GM19023 (cell line): ENCODE results near the gene SV2C.
A peak's percentile ranks its signal among the peaks of the same experiment; 100 is the strongest.
"Not testable (repeated sequence)": the region's sequence is repeated elsewhere in the genome, so short reads cannot be mapped to it uniquely, and the experiment has no call there.

Source experiments
- ATAC-seq: cut with Tn5 transposase; IDR thresholded peaks from one replicate; pipeline ENCODE4 v1.9.1; 2021; ENCODE audit warnings: mild to moderate bottlenecking, moderate library complexity; ENCODE audit not compliant: unreplicated experiment

Gene SV2C

DNA sequence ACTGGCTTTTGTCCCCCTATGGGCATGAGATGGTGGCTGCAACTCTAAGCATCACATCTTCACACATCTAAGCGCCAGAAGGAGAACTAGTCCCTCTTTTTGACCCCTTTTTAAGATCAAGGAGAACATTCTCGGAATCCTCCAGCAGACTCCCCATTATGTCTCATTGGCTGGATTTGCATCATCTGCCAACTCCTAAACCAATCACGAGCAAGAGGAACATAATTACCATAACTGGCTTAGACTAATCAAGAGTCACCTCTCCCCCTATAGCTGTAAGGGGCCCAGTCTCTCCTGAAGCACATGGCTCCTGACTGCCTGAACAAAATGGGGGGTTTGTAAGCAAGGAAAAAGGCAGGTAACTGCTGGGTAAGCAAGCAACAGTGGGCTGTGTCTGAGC lies 251.4 kb downstream of the SV2C start:
- no peak for ATAC-seq

DNA sequence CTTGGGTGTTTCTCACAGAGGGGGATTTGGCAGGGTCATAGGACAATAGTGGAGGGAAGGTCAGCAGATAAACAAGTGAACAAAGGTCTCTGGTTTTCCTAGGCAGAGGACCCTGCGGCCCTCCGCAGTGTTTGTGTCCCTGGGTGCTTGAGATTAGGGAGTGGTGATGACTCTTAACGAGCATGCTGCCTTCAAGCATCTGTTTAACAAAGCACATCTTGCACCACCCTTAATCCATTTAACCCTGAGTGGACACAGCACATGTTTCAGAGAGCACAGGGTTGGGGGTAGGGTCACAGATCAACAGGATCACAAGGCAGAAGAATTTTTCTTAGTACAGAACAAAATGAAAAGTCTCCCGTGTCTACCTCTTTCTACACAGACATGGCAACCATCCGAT lies 252.3 kb downstream of the SV2C start:
- ATAC-seq: not testable (repeated sequence)

DNA sequence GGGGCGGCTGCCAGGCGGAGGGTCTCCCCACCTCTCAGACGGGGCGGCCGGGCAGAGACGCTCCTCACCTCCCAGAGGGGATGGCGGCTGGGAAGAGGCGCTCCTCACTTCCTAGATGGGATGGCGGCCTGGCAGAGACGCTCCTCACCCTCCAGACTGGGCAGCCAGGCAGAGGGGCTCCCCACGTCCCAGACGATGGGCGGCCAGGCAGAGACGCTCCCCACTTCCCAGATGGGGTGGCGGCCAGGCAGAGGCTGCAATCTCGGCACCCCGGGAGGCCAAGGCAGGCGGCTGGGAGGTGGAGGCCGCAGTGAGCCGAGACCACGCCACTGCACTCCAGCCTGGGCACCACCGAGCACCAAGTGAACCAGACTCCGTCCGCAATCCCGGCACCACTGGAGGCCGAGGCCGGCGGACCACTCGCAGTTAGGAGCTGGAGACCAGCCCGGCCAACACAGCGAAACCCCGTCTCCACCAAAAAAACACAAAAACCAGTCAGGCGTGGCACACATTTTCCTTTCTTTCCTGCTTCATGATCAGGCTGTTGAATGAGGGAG lies 253.1 kb downstream of the SV2C start:
- ATAC-seq: not testable (repeated sequence)

DNA sequence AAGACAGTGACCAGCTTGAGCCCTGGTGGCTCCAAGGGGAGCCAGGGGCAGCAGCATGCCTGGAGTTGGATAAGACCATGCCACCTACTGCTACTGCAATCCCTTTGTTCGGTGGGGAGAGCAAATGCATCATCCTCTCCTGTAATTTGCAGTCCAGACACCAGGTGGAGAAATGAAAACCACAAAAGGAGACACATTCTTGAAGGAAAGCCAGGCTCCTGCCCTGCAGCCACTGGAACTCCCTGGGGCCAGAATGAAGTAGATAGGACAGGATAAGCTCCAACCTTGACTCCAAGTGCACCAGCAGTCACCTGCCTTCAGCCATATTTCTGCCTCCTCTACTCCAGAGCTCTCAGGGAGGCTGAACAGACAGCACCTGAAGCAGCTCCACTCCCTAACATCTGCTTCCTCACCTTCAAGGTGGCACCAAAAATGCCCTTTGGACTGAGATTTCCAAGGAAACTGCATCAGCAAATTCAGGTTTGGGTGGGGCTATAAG lies 254.8 kb downstream of the SV2C start:
- ATAC-seq: no peak

DNA sequence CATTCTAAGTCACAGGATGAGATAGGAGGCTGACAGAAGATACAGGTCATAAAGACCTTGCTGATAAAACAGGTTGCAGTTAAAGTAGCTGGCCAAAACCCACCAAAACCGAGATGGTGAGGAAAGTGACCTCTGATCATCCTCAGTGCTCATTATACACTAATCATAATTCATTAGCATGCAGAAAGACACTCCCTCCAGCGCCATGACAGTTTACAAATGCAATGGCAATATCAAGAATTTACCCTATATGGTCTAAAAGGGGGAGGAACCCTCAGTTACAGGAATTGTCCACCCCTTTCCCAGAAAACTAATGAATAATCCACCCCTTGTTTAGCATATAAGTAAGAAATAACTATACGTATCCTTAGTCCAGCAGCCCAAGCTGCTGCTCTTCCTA lies 256.7 kb downstream of the SV2C start:
- ATAC-seq: no peak

DNA sequence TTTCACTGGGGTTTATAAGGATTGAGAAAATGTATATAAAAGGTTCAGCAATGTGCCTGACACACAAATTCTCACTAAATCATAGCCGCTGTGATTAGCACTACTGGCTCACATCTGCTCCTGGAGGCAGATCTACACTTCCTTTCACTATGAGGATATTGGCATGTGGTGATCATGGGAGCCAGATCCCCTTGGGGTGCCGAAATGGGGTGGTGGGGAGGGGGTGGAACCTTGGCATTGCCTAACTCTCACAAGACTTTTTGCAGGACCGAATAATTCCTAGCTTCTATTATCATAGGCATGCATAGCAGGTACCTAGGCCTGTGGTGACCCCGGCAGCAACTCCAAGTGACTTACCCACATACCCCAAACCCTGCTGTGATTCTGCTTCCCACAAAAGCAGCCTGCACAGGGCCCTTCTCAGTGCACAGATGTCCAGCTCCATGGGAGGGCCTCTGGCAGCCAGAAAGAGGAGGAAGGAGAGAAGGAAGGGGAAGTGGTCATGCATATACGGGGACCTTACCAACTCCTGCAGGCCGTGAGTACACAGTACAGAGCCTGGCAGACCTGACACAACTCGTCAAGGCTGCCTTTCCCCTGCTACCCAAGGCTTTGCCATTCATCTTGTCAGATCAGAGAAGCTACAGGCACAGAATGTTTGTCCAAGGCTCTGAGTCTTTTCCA lies 258.6 kb downstream of the SV2C start:
- no peak for ATAC-seq

DNA sequence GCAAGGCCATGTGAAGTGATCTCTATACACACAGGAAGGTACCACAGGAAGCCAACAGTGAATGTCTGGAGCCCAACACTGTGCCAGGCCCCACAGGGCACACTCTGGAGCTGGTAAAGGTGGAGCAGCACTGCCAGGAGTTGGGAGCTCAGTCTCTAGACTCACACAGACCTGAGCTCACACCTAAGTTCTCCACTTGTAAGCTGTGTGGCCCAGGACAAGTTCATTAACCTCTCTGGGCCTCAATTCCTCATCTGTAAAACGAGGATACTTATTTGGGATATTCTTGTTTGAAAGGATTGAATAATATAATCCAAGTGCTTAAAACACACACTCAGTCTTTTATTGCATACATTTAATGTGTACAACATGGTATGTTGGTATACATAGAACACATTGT lies 259.3 kb downstream of the SV2C start:
- ATAC-seq: no peak

DNA sequence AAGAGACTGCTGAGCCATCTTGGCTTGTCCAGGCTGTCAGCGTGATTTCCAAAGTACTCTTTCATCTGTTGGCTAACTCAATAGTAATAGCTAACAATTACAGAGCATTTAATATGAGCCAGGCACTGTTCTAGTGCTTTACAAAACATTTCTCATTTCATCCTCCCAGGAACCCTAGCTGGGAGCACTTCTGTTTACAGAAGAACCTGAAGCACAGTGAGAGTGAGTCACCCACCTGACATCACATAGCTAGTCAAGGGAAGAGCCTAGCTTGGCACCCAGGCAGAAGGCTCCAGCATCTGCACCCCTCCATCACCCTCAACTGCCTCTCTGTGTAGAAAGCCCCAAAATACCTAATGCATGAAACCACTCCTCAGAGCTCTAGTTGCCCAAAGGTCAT lies 262.4 kb downstream of the SV2C start:
- ATAC-seq: no peak

DNA sequence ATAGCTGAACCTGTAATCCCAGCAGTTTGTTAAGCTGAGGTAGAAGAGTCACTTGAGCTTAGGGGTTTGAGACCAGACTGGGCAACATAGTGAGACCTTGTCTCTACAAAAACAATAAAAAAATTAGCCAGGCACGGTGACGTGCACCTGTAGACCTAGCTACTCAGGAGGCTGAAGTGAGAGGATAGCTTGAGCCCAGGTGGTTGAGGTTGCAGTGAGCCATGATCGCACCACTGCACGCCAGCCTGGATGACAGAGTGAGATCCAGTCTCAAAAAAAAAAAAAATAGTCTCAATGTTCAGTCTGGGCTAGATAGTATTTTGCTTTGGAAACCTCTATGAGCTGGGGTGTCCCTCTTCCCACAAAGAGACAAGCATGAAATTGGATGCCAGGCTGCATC lies 268.0 kb downstream of the SV2C start:
- ATAC-seq: peak; percentile 22

DNA sequence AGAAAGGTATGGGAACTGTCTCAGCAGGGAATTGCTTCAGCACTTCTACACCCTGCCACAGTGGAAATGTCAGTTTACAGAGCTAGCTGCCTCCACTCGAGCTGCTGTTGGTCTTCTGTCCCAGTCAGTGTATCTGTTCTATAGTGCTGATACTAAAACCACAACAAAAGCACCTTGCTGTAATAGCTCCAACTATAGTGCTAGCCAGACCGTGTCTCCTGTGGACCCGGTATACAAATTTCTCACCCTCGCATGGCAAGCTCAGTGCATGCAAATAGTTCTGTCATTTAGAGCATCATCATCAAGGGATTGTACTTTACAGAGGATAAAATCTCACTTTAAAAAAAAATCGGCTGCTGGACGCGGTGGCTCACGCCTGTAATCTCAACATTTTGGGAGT lies 268.4 kb downstream of the SV2C start:
- peak; percentile 98 for ATAC-seq

DNA sequence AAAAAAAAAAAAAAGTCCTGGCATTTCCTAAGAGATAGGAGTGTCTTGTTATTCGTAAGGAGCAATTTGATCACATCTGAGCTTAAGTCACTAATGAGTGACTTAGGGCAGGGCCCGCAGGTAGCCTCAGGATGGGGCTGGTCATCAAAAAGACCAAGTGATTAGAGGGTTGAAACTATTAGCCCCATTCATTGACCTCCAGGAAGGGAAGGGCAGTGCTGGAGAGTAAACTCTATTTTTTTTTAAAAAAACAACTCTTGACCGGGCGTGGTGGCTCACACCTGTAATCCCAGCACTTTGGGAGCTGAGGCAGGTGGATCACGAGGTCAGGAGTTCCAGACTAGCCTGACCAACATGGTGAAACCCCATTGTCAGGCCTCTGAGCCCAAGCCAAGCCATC lies 273.7 kb downstream of the SV2C start:
- ATAC-seq: no peak

DNA sequence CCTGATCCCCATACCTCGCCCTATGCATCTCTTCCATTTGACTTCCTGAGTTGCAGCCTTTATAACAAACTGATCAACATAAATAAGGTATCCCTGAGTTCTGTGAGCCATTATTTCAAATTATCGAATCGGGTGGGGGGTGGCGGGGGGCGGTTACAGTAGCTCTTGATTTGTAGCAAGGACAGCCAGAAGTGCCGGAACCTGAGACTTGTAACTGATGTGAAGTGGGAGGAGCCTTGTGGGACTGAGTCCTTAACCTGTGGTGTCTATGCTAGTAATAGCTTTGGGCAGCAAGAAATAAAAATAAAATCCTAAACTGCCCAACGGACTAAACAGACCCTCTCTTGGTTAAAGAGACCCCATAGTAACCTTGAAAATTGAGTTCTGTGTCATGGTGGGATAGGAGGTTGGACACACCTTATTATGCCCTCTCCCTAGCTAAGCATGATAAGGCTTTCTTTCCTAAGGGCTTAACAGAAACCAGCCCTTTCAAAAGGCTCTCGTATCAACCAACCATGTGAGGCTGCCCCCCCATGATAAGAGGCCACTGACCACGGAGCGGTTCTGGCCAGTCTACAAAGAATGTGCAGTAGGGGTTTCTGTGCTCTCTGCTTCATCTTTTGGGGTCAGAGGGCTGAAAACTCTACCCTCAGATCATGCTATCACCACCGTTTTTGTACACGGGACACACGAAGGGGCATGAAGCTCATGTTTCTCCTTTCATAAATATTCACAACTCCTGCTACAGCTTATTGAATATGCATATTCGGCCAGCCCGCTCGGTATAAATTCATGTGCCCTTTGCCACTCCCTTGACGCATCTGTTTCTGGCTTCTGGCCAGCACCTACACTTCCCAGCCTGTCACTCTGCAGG lies 280.4 kb downstream of the SV2C start:
- no peak for ATAC-seq

DNA sequence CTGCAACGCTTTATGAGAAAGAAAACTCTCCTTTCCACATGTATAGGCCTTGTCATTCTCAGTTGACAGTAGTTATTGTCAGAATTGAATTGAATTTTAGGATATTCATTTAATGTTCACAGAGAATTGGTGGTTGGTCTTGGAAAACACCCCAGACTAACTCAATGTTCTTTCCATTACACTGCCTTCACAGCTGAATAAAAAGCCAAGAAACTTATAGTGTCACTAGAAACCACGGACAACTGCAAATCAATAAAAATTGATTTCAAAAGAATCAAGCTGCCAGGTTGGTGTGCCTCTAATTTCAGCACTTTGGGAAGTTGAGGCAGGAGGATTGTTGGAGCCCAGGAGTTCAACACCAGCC lies 281.0 kb downstream of the SV2C start:
- ATAC-seq: no peak

DNA sequence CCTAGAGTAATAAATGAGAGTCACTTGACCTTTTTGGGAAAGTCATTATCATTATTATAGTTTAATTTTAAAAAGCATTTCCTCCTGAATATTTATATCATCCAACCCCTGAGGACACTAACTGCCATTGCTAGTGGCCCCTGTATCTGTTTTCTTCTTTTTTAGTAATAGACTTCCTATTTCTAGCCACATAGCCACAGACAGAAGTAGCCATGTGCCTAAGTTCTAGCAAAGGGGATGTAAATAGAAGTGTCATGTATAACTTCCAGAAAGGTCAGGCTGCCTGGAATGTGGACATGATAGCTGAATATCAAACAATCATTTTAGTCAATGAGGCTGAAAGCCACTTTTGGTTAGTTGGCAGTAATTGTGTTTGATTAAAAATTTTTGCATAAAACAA lies 282.4 kb downstream of the SV2C start:
- no peak for ATAC-seq

DNA sequence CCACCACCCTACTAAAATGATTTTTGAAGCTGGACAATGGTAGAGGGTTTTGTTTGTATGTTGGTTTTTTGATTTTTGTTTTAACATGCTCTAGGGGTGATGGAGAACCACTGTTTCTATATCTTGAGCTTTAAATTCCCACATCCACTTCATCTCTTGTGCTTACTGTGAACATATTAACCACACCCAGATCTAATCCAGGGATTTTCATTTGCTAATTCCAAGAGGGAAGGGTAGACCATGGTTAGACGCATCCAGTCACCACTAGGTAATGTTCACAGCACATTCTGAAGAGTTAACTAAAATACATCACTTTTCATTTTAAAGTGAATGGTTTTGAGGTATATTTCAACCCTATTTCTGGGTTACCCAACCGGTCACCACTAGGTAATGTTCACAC lies 283.4 kb downstream of the SV2C start:
- ATAC-seq: no peak

DNA sequence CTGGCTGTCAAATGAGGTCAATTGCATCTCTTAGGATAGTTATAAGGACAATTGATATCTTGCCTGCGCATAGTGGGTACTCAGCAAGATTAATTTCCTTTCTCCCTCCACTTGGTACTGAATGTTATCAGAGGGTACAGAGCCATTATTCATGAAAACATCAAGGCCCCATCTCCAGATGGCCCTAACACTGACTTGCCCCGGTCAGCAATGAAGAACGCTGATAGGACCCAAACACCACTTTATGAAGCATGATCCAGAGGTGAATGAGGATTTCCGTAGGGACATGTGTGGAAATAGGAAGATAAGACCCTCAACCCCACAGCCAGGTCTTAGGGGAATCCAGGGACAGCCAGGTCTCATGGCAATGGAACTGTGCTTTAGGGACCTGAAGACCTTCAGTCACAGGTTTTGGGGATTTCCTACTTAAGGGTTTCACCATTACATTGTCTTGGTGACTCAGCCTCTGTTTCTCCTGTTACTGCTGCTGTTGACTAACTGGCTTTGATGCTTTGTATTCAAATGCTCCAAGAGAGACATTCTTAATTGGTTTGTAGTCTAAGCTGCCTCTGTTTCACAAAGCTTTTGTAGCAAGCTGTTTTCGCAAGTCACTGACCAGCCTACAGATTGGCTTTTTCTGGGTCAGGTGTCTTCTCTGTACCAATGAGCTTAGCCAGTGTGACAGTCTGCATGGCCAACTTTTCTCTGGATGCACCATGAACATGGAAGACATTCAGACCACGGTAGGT lies 284.6 kb downstream of the SV2C start:
- peak; percentile 59 for ATAC-seq

DNA sequence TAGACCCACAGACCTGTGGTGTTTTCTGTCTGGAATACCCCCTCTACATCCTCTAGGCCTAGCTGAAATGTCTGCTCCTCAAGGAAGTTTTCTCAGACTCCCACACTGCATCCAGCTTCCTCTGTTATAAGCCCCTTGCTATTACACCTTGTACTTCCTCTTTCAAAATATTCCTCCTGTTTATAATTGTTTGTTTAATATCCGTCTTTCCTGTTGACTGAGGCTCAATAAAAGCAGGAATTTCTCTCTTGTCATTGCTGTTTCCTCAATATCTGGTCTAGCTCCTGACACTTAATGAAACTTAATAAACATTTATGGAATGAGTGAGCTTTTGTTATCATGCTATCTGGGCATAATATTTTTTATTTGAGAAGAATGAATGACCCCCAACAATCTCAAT lies 285.8 kb downstream of the SV2C start:
- no peak for ATAC-seq

DNA sequence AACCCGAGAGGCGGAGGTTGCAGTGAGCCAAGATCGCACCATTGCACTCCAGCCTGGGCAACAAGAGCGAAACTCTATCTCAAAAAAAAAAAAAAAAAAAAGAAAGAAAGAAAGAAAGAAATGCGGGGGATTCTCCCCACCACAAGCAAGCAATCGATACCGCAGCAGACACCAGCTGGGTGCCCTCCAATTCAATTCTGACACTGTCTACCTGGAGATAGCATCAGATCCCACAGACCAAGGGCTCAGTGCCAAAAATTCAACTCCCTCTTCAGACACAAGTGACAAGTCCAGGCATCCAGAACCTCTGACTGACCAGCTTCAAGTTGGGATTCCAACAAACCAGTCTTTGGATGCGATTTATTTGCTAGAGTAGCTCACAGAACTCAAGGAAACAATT lies 286.5 kb downstream of the SV2C start:
- not testable (repeated sequence) for ATAC-seq

DNA sequence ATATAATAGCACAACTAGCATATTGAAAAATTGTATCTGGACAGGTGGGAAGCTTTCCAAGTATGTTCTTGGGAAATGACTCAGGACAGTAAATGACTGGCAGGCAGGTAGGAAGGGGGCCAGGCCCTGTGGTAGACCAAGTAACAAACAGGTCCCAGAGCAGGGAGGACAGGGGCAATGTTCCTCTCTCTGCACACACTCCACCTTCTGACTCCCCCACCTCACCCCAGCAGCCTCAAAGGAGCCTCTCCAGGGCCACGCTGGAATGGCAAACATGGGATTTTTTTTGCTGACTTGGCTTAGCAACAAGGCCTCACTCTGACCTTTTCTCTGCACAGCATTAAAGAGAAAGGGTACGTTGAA lies 288.8 kb downstream of the SV2C start:
- ATAC-seq: no peak

DNA sequence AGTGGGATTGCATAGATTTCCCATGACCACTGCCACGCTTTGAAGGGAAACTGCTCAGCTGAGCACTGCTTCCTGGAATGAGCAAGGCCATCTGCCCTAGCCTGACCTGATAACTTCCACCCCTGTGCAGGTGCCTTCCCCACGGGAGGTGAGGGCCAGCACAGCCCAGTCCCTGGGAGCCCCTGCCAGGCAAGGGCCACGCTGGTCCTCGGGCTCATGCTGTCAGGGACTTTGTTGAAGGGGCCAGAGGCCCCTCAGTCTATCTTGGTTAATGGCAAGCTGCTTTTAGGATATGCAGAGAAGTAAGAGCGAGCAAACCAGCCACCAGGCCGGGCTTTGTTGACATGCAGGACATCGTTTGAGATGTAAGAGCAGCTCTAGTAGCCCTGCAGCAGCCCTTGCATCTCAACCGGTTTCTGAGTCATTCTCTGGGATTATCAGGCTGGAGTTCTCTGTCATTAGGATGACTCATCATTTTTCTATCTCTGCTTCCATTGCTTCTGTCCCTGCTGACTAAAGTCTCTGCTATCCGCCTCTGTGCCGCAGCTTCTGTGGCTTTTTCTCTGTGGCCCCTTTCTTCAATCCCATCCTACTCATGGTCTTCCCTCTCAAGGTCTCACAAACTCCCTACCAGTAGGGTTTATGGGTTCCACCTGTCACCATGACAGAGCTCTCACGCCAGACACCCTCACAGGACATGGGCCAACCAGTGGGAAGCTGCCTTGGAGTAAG lies 289.3 kb downstream of the SV2C start:
- ATAC-seq: no peak
